ENCODE measurements around the gene PPP1R7.

DNA sequence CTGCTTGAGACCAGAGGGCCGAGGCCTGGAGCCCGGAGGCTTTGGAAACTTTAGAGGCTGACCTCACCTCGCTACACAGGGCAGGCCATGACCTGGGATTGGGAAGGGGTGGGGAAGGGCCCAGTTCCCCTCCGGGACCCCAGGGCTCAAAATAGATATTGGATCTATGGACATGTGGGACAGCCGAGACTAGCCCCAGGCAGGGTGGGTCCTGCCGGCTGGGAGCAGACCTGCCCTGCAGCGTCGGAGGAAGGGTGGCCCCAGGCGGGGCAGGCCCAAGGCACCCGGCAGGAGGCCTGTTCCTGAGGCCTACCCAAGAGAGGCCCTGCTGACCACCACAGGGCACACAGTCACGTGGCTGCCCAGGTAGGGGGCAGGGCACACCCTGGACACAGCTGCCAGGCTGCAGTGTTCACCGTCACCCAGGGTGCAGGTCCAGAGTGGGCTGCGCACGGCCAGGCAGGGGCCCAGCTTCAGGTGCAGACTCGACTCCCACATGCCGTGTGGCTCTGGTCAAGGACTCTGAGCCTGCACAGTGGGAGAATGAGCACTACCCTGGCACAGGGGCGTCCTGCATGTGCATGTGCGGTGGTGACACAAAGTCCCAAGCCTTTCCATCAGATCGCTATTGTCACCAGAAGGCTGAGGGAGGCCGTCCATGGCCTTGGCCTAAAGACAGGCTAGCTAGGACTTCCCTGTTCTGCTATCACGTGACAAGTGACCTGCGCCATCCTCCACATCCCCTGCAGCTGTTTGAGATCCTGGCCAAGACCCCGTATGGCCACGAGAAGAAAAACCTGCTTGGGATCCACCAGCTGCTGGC, 51.4 kb downstream of the PPP1R7 start:
- no peak for TF ChIP-seq POLR2A (IDR thresholded peaks at IDR 0.05)
- TF ChIP-seq, protein P1, sequence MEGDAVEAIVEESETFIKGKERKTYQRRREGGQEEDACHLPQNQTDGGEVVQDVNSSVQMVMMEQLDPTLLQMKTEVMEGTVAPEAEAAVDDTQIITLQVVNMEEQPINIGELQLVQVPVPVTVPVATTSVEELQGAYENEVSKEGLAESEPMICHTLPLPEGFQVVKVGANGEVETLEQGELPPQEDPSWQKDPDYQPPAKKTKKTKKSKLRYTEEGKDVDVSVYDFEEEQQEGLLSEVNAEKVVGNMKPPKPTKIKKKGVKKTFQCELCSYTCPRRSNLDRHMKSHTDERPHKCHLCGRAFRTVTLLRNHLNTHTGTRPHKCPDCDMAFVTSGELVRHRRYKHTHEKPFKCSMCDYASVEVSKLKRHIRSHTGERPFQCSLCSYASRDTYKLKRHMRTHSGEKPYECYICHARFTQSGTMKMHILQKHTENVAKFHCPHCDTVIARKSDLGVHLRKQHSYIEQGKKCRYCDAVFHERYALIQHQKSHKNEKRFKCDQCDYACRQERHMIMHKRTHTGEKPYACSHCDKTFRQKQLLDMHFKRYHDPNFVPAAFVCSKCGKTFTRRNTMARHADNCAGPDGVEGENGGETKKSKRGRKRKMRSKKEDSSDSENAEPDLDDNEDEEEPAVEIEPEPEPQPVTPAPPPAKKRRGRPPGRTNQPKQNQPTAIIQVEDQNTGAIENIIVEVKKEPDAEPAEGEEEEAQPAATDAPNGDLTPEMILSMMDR (IDR thresholded peaks at IDR 0.05): no peak
